ENCODE measurements around the gene PGM3. TPM values are rescaled to one million over a fixed set of nuclear protein-coding genes. Genes with fewer than 3 reads are reported as not detected.

Gene PGM3
- total RNA-seq, 1 donor from 2014 or later: 37.3 TPM

DNA sequence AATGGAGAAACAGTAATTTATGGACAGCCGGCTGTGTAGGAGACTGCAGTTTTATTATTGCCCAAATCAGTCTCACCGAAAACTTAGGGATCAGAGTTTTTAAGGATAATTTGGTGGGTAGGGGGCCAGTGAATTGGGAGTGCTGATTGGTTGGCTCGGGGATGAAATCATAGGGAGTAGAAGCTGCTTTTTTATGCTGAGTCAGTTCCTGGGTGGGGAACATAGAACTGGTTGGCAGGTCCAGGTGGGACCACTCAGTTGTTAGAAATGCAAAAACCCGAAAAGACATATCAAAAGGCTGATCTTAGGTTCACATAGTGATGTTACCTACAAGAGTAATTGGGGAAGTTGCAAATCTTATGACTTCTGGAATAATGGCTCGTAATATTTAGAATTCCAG is 66.3 kb downstream of the PGM3 start:
- Histone ChIP-seq H3K27me3 (no peaks in the 10 kb centered on the region), H3K4me3 (no peak overlapping the region), H3K27ac (no peak overlapping the region), H3K4me1 (no peaks in the 10 kb centered on the region), H3K36me3 (peaks cover 88% of the 10 kb centered on the region), H3K9me3 (no peaks in the 10 kb centered on the region)
- intact Hi-C loops (cut with DNase I): no loop called here
- no peak for TF ChIP-seq CTCF (IDR thresholded peaks at IDR 0.05)
- DNase-seq (no peak), ATAC-seq (no peak)

DNA sequence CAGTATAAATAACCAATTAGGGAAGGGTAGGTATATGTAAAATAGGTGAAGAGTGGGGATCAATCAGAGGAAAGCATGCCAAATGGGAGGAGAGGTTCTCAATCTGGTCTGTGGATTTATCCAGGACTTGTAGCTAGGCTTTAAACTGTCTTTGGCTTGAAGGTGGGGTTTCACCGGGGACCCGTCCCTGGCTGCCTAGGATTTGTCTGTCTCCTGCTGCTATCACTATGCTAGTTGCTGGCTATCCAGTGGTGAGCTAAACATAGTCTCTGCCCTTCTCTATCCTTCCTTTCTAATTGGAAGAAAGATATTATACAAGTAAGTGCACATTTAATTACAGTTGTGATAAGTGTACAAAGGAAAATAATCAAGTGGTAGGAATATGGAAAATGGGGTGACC is 66.8 kb downstream of the PGM3 start:
- DNase-seq: no peak
- no peak for ATAC-seq
- H3K27ac ChIP-seq: no peak overlapping the region
- no peak overlapping the region for H3K4me3 ChIP-seq
- intact Hi-C loops (cut with DNase I): no loop called here
- H3K36me3 ChIP-seq: peaks cover 87% of the 10 kb centered on the region
- H3K4me1 ChIP-seq: no peaks in the 10 kb centered on the region
- no peaks in the 10 kb centered on the region for H3K27me3 ChIP-seq
- no peaks in the 10 kb centered on the region for H3K9me3 ChIP-seq
- no peak for TF ChIP-seq CTCF (IDR thresholded peaks at IDR 0.05)

DNA sequence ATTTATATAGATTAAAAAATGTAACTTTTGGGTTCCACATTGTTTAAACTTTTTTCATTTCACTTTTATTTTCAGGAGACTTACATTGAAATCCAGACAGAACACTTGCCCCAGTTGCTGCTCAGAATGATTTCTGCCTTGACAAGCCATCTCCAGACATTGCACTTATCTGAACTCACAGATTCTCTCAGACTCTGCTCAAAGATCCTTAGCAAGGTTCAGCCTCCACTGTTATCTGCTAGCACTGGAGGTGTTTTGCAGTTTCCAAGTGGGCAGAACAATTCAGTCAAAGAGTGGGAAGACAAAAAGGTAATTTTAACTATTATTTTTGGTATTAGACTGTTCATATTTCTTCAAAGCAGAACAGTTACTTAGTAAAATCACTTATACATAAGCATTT is 67.6 kb downstream of the PGM3 start:
- intact Hi-C loops (cut with DNase I): no loop called here
- Histone ChIP-seq H3K27ac (no peak overlapping the region), H3K27me3 (no peaks in the 10 kb centered on the region), H3K4me1 (no peaks in the 10 kb centered on the region), H3K36me3 (peaks cover 88% of the 10 kb centered on the region), H3K4me3 (no peak overlapping the region), H3K9me3 (no peaks in the 10 kb centered on the region)
- DNase-seq: no peak
- no peak for TF ChIP-seq CTCF (IDR thresholded peaks at IDR 0.05)
- no peak for ATAC-seq

GRCh38 chr6:83124553-83124952 is 68.5 kb downstream of the PGM3 start:
- ATAC-seq: no peak
- intact Hi-C loops (cut with DNase I): no loop called here
- Histone ChIP-seq H3K27me3 (no peaks in the 10 kb centered on the region), H3K9me3 (no peaks in the 10 kb centered on the region), H3K27ac (no peak overlapping the region), H3K36me3 (peaks cover 88% of the 10 kb centered on the region), H3K4me3 (no peak overlapping the region), H3K4me1 (no peaks in the 10 kb centered on the region)
- no peak for TF ChIP-seq CTCF (IDR thresholded peaks at IDR 0.05)
- DNase-seq: no peak

DNA sequence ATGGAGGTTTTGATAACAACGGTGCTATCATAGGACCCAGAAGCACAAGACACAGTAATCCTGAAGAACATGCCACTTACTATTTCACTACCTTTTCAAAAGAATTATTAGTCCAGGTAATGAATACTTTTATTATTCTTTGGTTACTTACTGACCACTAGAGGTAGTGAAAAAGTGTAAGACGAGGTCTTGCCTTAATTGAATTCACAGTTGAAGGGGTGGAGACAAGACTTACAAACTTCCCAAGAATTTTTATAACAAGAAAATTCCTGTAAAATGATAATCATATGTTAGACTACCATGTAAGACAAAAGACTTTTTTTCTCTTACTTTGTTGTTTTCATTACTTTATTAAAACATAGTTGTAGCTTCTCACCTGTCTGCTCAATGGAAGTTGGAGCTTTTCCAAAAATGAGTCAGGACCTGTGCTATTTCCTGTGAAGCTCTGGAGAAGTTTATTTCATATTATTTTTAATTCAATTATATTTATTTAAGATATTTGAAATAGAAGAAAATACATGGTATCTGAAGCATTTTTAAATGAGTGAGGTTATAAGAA is 73.2 kb downstream of the PGM3 start:
- no peak for TF ChIP-seq CTCF (IDR thresholded peaks at IDR 0.05)
- DNase-seq: no peak
- no peaks in the 10 kb centered on the region for H3K9me3 ChIP-seq
- H3K4me3 ChIP-seq: no peak overlapping the region
- H3K27me3 ChIP-seq: no peaks in the 10 kb centered on the region
- H3K36me3 ChIP-seq: peaks cover 50% of the 10 kb centered on the region
- H3K27ac ChIP-seq: no peak overlapping the region
- no peak for ATAC-seq
- H3K4me1 ChIP-seq: no peaks in the 10 kb centered on the region
- intact Hi-C loops (cut with DNase I): no loop called here

GRCh38 chr6:83117802-83118201 is 75.3 kb downstream of the PGM3 start:
- H3K36me3 ChIP-seq: peaks cover 34% of the 10 kb centered on the region
- no peak overlapping the region for H3K4me3 ChIP-seq
- no peak overlapping the region for H3K27ac ChIP-seq
- no peaks in the 10 kb centered on the region for H3K9me3 ChIP-seq
- H3K4me1 ChIP-seq: no peaks in the 10 kb centered on the region
- TF ChIP-seq CTCF (IDR thresholded peaks at IDR 0.05): no peak
- H3K27me3 ChIP-seq: no peaks in the 10 kb centered on the region
- DNase-seq: no peak
- peak; percentile 48 for ATAC-seq
- intact Hi-C loops (cut with DNase I): no loop called here

Measured in upper lobe of right lung (tissue), 1 donor.